HEK293T (cell line): ENCODE results near the gene GPR142.

ENCODE experiments used
- ARNT ChIP-seq: fragments of 450-650 bp; IDR thresholded peaks from 2 replicates; pipeline ENCODE4 v1.6.1; 2017; ENCODE audit warnings: mild to moderate bottlenecking
- ELF4 ChIP-seq: fragments of 450-650 bp; IDR thresholded peaks from 2 replicates; pipeline ENCODE4 v1.6.1; 2017; ENCODE audit warnings: antibody characterized with exemption
- FOXA1 ChIP-seq: fragments of 450-650 bp; IDR thresholded peaks from 2 replicates; pipeline ENCODE4 v1.6.1; 2016; ENCODE audit warnings: mild to moderate bottlenecking
- FOXK2 ChIP-seq: fragments of 450-650 bp; IDR thresholded peaks from 2 replicates; pipeline ENCODE4 v1.6.1; 2016; ENCODE audit warnings: mild to moderate bottlenecking
- FOXM1 ChIP-seq: fragments of 450-650 bp; IDR thresholded peaks from 2 replicates; pipeline ENCODE4 v1.6.1; 2017; ENCODE audit warnings: mild to moderate bottlenecking, borderline replicate concordance
- LEF1 ChIP-seq: fragments of 450-650 bp; IDR thresholded peaks from 2 replicates; pipeline ENCODE4 v1.6.1; 2017; ENCODE audit warnings: mild to moderate bottlenecking, borderline replicate concordance
- PKNOX1 ChIP-seq: fragments of 450-650 bp; IDR thresholded peaks from 2 replicates; pipeline ENCODE4 v1.6.1; 2016
- SP1 ChIP-seq: fragments of 450-650 bp; IDR thresholded peaks from 2 replicates; pipeline ENCODE4 v1.6.1; 2017
- SUZ12 ChIP-seq: fragments of 450-650 bp; IDR thresholded peaks from 2 replicates; pipeline ENCODE4 v1.6.1; 2016; ENCODE audit warnings: mild to moderate bottlenecking

DNA sequence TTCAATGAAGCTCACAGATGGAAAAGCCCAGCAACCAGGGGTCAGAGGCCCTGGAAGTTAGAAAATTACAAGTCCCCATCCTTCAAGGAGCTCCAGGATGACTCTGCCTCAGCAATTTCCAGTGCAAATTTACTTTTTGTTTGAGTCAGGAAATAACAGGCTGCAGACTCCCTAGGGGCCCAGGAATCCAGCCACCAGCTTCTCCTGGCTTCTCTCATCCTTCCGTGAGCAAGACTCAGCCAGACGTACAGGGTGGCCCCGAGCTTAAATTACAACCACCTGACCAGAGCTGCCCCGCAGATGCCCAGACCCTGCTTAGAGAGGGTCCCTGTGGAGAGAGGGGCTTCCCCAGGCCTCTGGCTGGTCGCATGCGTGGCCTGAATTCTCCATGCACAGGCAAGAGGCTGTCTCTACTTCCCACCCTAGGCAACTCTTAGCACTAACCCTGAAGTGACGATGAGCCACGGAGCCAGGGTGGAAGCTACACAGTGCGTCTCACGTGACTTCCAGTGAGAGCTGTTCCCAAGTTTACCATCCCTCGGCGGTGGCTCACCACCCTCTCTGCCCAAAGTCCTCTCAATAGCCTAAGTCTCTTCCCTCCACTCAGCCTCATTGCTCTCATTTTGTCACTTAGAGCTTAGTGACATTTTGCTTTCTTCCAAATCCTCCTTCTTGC is 27.1 kb downstream of the GPR142 start:
- TF ChIP-seq ELF4 (no peak), LEF1 (no peak), ARNT (no peak), FOXK2 (no peak), PKNOX1 (no peak), FOXA1 (no peak), SUZ12 (no peak), FOXM1 (no peak), SP1 (no peak)
